ENCODE data around the gene DSCAML1.

The DSCAML1 gene

GRCh38 chr11:117535850-117536411, 261.1 kb downstream of the DSCAML1 start:
- in situ Hi-C loops (cut with MboI; ENCODE audit: low sequenced_read_pairs): no loop called here

- in situ Hi-C loops (cut with MboI; ENCODE audit: low sequenced_read_pairs): no loop called here
Measured at GRCh38 chr11:117535201-117535849, 261.7 kb downstream of the DSCAML1 start.

GRCh38 chr11:117532568-117532967, 264.4 kb downstream of the DSCAML1 start:
- in situ Hi-C loops (cut with MboI; ENCODE audit: low sequenced_read_pairs): no loop called here

- in situ Hi-C loops (cut with MboI; ENCODE audit: low sequenced_read_pairs): no loop called here
Measured at GRCh38 chr11:117529816-117530215, 267.2 kb downstream of the DSCAML1 start.

DNA sequence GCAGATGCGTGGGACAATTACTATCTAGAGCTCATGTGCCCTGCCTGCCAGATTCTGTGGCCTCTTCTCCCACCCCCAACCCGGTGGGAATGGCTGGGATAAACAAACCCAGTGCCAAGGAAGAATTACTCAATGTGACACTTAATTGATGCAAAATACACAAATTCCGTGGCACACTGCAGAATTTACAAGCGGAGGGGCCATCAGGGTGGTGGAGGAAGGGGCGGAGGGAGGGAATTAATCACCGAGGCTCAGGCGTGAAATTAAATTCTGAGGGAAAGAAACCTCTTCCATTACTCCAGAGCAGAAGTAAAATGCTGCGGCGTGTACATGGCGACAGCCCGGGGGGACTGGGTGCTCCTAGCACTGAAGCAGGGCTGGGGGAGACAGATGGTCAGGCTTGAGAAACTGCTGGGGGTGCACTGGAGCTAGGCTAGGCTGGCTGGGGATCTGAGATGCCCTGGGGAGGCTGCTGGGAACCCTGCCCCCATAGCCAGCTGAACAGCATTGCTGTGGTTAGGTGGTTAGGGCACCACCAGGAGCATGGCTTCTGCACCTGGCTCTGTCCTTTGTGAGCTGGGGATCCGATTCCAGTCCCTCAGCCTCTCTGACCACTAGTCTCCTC, 268.8 kb downstream of the DSCAML1 start:
- in situ Hi-C loops (cut with MboI; ENCODE audit: low sequenced_read_pairs): no loop called here

DNA sequence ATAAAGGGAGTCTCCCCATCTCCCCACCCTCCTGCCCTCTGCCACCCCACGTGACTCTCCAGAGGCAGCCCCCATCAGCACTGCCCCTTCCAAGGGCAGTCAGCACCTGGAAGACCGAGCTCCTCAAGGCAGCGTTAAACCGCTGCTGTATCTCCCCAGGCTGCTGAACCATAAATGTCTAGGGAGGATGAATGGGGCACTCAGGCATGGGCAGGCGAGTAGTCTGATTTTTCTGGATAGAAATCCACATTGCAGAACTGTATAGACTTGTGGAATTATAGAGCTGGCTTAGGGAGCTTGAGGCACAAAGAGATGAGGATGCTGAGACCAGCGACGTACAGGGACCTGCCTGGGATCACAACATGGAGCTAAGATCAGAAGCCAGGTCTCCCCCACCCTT, 269.7 kb downstream of the DSCAML1 start:
- in situ Hi-C loops (cut with MboI; ENCODE audit: low sequenced_read_pairs): no loop called here

GRCh38 chr11:117525866-117526542, 271.0 kb downstream of the DSCAML1 start:
- in situ Hi-C loops (cut with MboI; ENCODE audit: low sequenced_read_pairs): no loop called here

DNA sequence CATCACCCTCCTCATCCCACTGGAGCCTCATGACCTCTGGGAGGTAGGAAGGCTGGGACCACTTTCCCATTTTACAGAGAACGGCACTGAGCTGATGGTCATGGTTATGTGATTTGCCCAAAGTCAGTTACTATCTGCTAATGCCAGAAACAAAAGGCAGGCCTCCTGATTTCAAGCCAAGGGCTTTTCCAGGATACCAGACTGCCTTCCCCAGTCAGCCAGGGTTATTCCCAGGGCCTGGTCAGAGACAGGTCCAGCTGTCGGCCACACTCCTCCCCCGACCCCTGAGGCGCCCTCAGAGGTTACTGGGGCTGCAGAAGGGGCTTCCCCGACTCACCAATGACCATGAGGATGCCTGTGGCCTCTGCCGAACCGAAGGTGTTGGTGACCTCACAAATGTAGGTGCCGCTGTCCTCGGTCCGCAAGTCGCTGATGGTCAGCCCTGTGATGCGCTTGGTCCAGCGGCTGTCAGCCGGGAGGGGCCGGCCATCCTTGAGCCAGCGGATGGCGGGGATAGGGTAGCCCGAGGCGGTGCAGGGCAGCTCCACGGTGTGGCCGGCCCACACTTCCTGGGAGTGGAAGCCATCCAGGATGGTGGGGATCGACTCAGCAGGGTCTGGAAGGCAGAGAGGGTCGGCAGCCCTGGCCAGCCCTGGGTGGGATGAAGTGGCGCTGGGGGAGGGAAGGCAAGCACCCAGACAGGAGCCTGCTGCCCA, 272.4 kb downstream of the DSCAML1 start:
- in situ Hi-C loops (cut with MboI; ENCODE audit: low sequenced_read_pairs): no loop called here

DNA sequence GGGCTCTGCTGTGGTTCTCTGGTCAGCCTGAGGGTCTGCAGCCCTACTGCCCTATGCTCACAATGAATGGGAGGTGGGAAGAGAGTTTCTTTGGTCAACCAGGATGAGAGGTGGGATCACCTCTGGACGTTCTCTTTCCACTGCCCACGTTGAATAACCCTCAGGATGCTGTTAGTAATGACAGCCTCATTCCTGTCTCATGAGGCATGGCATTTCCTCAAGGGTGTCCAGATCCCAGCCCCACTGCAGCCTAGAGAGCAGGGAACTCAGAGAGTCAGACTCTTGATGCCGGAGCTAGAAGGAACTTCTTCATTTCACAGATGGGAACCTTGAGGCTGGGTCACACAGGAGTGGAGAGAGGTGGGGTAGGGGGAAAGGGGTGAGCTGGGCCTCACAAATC, 273.3 kb downstream of the DSCAML1 start:
- in situ Hi-C loops (cut with MboI; ENCODE audit: low sequenced_read_pairs): no loop called here

DNA sequence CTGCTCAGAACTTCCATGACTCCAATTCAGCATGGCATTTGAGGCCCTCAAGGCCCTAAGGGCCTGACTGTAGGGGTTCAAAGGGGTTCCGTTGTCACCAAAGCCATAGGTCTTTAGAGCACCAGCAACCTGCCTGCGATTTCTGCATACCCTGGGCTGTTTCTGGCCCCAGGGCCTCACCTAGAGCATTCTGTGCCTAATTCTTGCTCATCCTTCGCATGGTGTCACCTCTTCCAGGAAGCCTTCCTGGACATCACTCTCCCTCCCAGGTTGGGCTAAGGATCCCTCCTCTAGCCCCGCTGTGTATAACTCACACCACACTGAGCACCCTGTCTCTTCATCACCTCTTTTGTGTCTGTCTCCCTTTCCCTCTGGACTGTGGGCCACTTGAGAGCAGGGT, 275.0 kb downstream of the DSCAML1 start:
- in situ Hi-C loops (cut with MboI; ENCODE audit: low sequenced_read_pairs): no loop called here

GRCh38 chr11:117520966-117521365, 276.1 kb downstream of the DSCAML1 start:
- in situ Hi-C loops (cut with MboI; ENCODE audit: low sequenced_read_pairs): no loop called here

DNA sequence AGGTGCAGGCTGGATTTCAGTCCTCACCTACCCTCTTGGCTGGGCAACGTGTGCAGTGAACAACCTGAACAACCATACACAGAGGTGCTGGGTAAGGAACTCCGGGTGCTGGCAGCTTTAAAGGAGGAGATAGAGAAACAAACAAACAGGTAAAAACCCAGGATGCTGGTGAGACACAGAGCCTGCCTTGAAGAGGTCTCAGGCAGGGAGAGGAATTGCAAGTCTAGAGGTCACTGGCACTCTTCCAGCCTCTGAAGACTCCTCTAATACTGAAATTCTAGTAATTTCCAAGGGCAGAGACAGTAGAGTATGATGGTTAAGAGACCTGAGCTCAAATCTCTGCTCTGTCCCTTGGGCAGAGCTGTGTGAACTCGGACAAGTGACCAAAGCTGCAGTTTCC, 276.8 kb downstream of the DSCAML1 start:
- in situ Hi-C loops (cut with MboI; ENCODE audit: low sequenced_read_pairs): no loop called here

- in situ Hi-C loops (cut with MboI; ENCODE audit: low sequenced_read_pairs): no loop called here
Measured at GRCh38 chr11:117519590-117519989, 277.4 kb downstream of the DSCAML1 start.

GRCh38 chr11:117519170-117519569, 277.8 kb downstream of the DSCAML1 start:
- in situ Hi-C loops (cut with MboI; ENCODE audit: low sequenced_read_pairs): no loop called here

DNA sequence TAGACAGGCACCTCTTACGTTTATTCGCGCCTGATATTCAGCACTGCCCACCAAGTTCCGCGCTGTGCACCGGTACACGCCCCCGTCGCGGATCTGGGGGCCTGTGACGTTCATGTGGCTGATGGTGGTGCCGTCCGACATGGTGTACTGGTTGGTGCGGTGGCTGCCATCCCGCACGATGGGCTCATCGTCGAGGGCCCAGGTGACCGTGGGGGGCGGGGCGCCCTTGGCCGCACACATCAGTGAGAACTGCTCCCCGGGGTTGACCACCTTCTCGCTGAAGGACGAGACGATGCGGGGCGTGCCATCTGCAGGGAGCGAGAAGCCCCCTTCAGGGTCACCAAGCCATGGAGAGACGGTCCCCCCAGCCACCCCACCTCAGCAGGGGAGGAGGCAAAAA, 278.6 kb downstream of the DSCAML1 start:
- in situ Hi-C loops (cut with MboI; ENCODE audit: low sequenced_read_pairs): no loop called here

DNA sequence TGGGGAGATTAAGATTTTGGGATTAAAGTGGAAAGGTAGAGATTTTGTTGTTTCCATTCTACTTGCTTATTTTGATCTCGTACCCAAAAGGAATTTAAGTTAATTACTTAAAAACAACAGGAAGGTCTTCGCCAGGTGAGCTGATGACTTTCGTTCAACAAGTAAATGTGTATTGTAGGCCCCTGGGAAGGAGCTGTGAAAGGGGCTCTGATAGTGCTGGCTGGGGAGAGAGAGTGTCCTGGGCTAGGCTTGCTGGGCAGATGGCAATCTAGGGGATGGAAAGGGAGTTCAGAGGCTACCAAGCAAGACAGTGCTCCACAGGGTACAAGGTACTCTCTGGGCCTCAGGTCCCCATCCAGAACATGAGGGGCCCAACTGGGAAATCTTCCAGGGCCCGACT, 279.9 kb downstream of the DSCAML1 start:
- in situ Hi-C loops (cut with MboI; ENCODE audit: low sequenced_read_pairs): no loop called here

DNA sequence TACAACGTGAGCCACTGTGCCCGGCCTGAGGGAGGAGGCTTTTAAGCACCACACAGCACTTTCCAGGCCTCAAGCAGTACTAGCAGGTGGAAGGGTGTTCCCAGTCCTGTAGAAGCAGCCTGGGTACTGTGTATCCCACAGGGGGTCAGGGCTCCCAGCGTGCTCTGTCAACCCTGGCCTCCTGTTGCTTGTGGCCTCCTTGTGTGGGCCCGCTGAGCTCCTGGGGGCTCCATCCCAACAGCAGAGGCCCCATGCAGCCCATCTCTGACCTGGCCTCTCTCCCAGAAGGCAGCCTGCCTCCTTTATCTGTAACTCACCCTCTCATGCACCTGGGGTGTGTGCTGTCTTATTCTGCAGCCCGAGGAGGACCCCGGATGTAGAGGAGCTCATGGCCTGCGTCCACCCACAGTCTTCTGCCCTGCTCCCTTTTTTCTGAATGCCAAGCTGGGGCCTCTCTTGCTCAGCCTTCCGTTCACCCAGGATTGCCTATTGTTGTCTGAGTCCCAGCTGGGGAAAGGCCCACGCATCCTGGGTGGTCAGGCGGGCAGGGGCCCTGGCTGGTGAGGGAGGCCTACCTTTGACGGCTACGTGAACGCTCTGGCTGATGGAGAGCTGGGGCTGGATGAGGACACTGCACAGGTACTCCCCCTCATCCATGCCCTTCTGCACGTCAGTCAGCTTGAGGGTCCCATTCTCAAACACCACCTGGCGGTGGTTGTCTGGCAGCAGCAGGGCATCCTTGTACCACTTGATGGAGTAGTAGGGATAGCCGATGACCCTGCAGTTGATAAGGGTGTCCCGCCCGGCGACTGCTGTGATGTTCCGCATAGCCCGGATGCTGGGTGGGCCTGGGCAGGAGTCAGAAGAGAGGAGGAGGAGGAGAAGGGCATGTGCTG, 280.9 kb downstream of the DSCAML1 start:
- in situ Hi-C loops (cut with MboI; ENCODE audit: low sequenced_read_pairs): no loop called here

DNA sequence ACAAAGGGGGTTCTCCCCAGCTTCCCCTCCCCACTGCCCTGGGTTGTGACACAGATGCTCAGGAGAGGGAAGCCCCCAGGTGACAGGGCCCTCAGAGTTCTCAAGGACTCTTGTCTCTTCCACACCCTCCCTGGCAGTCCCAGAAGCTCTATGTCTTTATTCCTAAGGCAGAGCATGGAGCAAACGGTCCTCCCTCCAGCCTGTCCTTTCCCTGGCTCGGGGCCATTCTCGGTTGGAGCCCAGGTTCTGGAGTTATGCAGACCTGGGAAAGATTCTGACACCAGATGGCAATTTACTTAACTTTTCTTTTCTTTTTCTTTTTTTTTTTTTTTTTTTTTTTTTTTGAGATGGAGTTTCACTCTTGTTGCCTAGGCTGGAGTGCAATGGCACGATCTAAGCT, 282.8 kb downstream of the DSCAML1 start:
- in situ Hi-C loops (cut with MboI; ENCODE audit: low sequenced_read_pairs): no loop called here

DNA sequence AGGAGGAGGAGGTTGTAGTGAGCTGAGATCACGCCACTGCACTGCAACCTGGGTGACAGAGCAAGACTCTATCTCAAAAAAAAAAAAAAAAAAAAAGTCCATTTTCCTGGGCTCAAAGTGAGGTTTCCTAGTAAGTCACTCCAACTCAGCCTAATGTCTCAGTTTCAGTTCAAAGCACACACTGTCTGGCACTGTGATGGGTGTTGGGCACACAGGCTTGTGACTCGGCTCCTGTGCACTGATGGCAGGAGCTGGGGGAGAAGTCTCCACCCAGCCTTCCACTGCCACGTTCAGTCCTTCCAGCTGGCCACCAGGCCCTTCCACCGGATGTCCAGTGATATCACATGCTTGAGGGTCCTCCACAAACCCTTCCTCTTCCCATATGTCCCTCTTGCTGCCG, 283.4 kb downstream of the DSCAML1 start:
- in situ Hi-C loops (cut with MboI; ENCODE audit: low sequenced_read_pairs): no loop called here

DNA sequence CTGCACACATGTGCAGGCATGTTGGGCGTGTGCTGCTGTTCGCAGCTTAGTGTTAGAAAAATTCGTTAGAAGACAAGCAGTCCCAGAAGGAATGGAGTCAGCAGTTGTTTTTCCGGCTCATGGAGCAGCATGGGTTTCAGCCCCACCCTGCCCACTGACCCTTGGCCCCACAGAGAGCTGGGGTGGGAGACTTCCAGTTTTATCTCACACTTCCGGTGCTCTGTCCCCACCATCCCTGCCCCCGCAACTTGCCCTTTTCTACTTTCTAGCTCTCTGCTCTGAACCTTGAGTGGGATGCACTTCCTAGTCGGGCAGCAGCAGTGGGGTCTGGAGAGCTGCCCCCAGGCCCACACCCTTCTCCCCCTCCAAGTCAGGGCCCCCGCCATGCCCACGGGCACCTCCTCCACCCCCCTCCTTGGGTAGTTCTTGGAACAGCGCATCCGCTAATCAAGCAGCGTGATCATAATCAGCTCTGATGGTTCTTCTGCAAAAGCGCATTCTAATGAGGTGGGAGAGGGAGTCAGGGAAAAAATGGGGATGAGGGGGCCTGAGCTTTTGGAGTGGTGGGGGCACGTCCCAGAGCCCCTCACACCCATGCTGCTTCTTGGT, 285.0 kb downstream of the DSCAML1 start:
- in situ Hi-C loops (cut with MboI; ENCODE audit: low sequenced_read_pairs): no loop called here

All from HL-60/S4 treated with phorbol 12-myristate 13-acetate at 8.2 ng/mL for 4 days and 3 days (cell line).